ENCODE data around the gene HIF1AN.

HIF1AN gene

GRCh38 chr10:100535715-100536353 is at the start of gene HIF1AN:
Gene HIF1AN, plus strand, starts transcription at chr10:100535943. Its CDS starts 16 bp downstream, at chr10:100535959.
- DNase-seq (ENCODE audit: low read depth, low spot score), result peak; percentile 73

- no peak for DNase-seq (ENCODE audit: low read depth, low spot score)
These were observed 48.2 kb upstream of the HIF1AN start for GRCh38 chr10:100487529-100487928.

GRCh38 chr10:100489396-100489795 is 46.3 kb upstream of the HIF1AN start:
- no peak for DNase-seq (ENCODE audit: low read depth, low spot score)

- DNase-seq (ENCODE audit: low read depth, low spot score), result no peak
These were observed 45.2 kb upstream of the HIF1AN start for GRCh38 chr10:100490531-100490930.

GRCh38 chr10:100496567-100496966 is 39.2 kb upstream of the HIF1AN start:
- DNase-seq (ENCODE audit: low read depth, low spot score), result no peak

- DNase-seq (ENCODE audit: low read depth, low spot score), result no peak
These were observed 37.7 kb upstream of the HIF1AN start for GRCh38 chr10:100498059-100498458.

- no peak for DNase-seq (ENCODE audit: low read depth, low spot score)
These were observed 34.3 kb upstream of the HIF1AN start for GRCh38 chr10:100501423-100501822.

GRCh38 chr10:100502926-100503494 is 32.7 kb upstream of the HIF1AN start:
- no peak for DNase-seq (ENCODE audit: low read depth, low spot score)

GRCh38 chr10:100504096-100504495 is 31.6 kb upstream of the HIF1AN start:
- no peak for DNase-seq (ENCODE audit: low read depth, low spot score)

GRCh38 chr10:100505164-100505563 is 30.6 kb upstream of the HIF1AN start:
- no peak for DNase-seq (ENCODE audit: low read depth, low spot score)

GRCh38 chr10:100506596-100507356 is 29.0 kb upstream of the HIF1AN start:
- DNase-seq (ENCODE audit: low read depth, low spot score), result no peak

GRCh38 chr10:100507357-100507732 is 28.4 kb upstream of the HIF1AN start:
- no peak for DNase-seq (ENCODE audit: low read depth, low spot score)

- DNase-seq (ENCODE audit: low read depth, low spot score), result no peak
These were observed 27.5 kb upstream of the HIF1AN start for GRCh38 chr10:100508266-100508665.

GRCh38 chr10:100508691-100509150 is 27.0 kb upstream of the HIF1AN start:
- no peak for DNase-seq (ENCODE audit: low read depth, low spot score)

- DNase-seq (ENCODE audit: low read depth, low spot score), result peak; percentile 13
These were observed 26.4 kb upstream of the HIF1AN start for GRCh38 chr10:100509241-100509840.

GRCh38 chr10:100510533-100511308 is 25.0 kb upstream of the HIF1AN start:
- DNase-seq (ENCODE audit: low read depth, low spot score), result peak; percentile 37

- DNase-seq (ENCODE audit: low read depth, low spot score), result no peak
These were observed 20.1 kb upstream of the HIF1AN start for GRCh38 chr10:100515612-100516011.

GRCh38 chr10:100516847-100517246 is 18.9 kb upstream of the HIF1AN start:
- no peak for DNase-seq (ENCODE audit: low read depth, low spot score)

- peak; percentile 39 for DNase-seq (ENCODE audit: low read depth, low spot score)
These were observed 16.9 kb upstream of the HIF1AN start for GRCh38 chr10:100518761-100519241.

GRCh38 chr10:100519311-100520051 is 16.3 kb upstream of the HIF1AN start, which contains the start of gene SEC31B:
Gene SEC31B, minus strand, starts transcription at chr10:100519861. Its CDS starts 2,909 bp downstream, at chr10:100516952.
- no peak for DNase-seq (ENCODE audit: low read depth, low spot score)

GRCh38 chr10:100520811-100521210 is 14.9 kb upstream of the HIF1AN start:
- DNase-seq (ENCODE audit: low read depth, low spot score), result no peak
